Lower leg skin (tissue), 4 donors: ENCODE results near the gene KLF2. TPM values are rescaled to one million over a fixed set of nuclear protein-coding genes. Genes with fewer than 3 reads are reported as not detected.

Source experiments
- DNase-seq, 2 donors: peaks; one replicate each; pipeline ENCODE4 v3.0.0-alpha.2; 2019; ENCODE audit warnings: low spot score in 2 of 2
- H3K4me3 ChIP-seq: fragments of 200-600 bp; sonication (generic); 2 replicates; pipeline ENCODE4 v1.5.1; 2017; ENCODE audit warnings: mild to moderate bottlenecking, low read depth; ENCODE audit not compliant: poor library complexity, severe bottlenecking
- POLR2A ChIP-seq, 2 donors: fragments of 450-650 bp; IDR thresholded peaks; one replicate each; pipeline ENCODE4 v1.6.1; 2016 to 2017; ENCODE audit warnings: antibody characterized with exemption in 2 of 2, mild to moderate bottlenecking in 1 of 2, moderate library complexity in 1 of 2
- WGBS, 2 donors: methylation state at CpG; one replicate each; pipeline ENCODE4 v1.1.5; 2018; 5-methylcytosine and 5-hydroxymethylcytosine counted together
- intact Hi-C: fragments of 100-400 bp; cut with DNase I; formaldehyde crosslinking; loops from one replicate; pipeline ENCODE4 v1.15.0; 2023; ENCODE audit warnings: low total_unique reads
- total RNA-seq, 4 donors: library from RNA; depleted of rRNA; stranded (reverse); fragments of >200 nt; gene quantifications; one replicate each; pipeline ENCODE4 v1.1.0, GENCODE V29; 2016
- TF ChIP-seq, protein P1 (sequence below), 3 donors: fragments of 450-650 bp; IDR thresholded peaks; one replicate each; pipeline ENCODE4 v1.5.1; 2016; ENCODE audit warnings: antibody characterized with exemption in 3 of 3, mild to moderate bottlenecking in 3 of 3, moderate library complexity in 2 of 3

The KLF2 gene
- total RNA-seq, 4 donors from 2014 or later, result 12.6 to 27.5 (median 19.9) TPM

DNA sequence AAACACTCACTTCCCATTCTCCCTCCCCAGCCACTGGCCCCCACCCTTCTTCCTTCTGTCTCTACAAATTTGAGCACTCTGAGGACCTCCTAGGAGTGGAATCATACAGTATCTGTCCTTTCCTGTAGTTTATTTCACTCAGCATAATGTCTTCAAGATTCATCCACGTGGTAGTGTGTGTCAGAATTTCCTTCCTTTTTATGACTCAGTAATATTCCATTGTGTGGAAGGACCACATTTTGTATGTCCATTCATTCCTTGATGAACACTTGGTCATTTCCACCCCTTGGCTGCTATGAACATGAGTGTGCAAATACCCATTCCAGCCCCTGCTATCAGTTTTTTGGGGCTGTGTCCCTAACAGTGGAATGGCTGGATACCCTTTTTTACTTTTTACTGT is 9.8 kb downstream of the KLF2 start:
- 48 to 74% methylated on average over 1 of the region's 1 CpG for WGBS, 2 donors
- H3K4me3 ChIP-seq, result no peak overlapping the region
- TF ChIP-seq, protein P1, sequence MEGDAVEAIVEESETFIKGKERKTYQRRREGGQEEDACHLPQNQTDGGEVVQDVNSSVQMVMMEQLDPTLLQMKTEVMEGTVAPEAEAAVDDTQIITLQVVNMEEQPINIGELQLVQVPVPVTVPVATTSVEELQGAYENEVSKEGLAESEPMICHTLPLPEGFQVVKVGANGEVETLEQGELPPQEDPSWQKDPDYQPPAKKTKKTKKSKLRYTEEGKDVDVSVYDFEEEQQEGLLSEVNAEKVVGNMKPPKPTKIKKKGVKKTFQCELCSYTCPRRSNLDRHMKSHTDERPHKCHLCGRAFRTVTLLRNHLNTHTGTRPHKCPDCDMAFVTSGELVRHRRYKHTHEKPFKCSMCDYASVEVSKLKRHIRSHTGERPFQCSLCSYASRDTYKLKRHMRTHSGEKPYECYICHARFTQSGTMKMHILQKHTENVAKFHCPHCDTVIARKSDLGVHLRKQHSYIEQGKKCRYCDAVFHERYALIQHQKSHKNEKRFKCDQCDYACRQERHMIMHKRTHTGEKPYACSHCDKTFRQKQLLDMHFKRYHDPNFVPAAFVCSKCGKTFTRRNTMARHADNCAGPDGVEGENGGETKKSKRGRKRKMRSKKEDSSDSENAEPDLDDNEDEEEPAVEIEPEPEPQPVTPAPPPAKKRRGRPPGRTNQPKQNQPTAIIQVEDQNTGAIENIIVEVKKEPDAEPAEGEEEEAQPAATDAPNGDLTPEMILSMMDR (IDR thresholded peaks at IDR 0.05), result no peak
- no peak for TF ChIP-seq POLR2A (IDR thresholded peaks at IDR 0.05)
- DNase-seq, result no peak
- intact Hi-C loops, result no loop called here

DNA sequence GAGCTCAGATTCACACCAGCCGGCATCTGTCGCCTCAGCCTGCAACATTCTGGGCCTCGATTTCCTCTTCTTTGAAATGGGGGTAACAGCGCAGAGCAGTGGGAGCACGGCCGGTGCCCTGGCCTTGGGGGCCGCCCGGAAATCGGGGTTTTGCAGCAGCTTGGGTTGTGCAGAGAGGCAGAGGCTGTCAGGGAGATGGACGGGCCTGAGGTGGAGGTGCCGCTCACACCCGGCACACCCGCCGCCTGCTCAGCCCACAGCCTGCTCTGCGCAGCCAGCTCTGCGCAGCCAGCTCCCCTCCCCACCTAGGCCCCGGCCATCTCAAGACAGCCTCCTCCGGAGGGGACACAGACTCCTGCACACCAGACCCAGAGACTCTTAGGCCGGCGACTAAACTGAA is 10.6 kb downstream of the KLF2 start:
- intact Hi-C loops, result no loop called here
- 97 to 99% methylated on average over 15 to 16 of the region's 20 CpGs for WGBS, 2 donors
- no peak for DNase-seq
- TF ChIP-seq, protein P1 (IDR thresholded peaks at IDR 0.05), result no peak
- TF ChIP-seq POLR2A (IDR thresholded peaks at IDR 0.05), result no peak
- H3K4me3 ChIP-seq, result no peak overlapping the region

DNA sequence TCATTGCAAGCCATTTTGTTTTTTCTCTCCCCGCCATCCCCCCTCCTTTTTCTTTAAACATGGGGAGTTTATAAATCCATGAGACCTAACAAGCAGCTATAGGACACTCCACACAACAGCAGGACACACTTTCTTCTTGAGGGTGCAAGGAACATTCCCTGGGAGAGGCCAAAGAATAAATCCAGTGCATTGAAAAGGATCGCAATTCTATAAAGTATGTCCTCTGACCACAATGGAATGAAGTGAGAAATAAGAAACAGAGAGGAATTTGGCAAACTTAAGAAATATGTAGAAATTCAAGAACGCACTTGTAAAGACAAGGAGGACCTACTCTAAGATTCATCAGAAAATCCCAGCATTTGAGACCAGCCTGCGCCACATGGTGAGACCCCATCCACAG is 11.9 kb downstream of the KLF2 start:
- intact Hi-C loops, result no loop called here
- DNase-seq, result no peak
- WGBS, 2 donors, result 93 to 96% methylated on average over 4 of the region's 4 CpGs
- TF ChIP-seq, protein P1 (IDR thresholded peaks at IDR 0.05), result no peak
- no peak for TF ChIP-seq POLR2A (IDR thresholded peaks at IDR 0.05)
- H3K4me3 ChIP-seq, result no peak overlapping the region

DNA sequence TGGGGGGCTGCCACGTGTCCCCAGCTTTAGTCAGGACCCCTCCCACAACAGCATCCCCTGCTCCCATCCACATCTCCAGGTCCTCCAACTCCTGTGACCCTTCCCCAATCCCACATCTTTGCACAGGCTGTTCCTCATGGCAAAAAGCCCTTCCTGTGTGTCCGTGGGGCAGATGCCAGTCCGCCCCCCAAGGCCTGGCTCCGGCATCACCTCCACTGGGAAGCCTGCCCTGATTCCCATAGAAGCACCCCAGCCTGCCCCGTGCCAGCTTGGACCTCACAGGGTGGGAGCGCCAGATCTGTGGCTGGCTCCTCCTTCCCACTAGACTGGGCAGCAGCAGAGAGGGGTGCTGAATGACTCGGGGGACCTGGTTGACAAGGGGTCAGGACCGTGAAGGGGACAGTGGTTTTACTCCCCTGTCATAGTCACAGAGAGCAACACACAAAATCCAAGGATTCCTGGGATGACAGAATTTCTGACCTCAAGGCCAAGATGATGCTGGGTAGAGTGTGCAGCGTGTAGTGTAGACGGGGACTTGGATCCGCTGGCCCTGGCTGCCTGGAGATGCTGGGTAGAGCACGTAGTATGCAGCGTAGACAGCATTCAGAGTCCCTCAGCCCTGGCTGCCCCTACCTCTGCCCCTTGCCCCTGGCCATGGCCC is 13.3 kb downstream of the KLF2 start:
- intact Hi-C loops, result no loop called here
- WGBS, 2 donors, result 78 to 85% methylated on average over 13 of the region's 13 CpGs

DNA sequence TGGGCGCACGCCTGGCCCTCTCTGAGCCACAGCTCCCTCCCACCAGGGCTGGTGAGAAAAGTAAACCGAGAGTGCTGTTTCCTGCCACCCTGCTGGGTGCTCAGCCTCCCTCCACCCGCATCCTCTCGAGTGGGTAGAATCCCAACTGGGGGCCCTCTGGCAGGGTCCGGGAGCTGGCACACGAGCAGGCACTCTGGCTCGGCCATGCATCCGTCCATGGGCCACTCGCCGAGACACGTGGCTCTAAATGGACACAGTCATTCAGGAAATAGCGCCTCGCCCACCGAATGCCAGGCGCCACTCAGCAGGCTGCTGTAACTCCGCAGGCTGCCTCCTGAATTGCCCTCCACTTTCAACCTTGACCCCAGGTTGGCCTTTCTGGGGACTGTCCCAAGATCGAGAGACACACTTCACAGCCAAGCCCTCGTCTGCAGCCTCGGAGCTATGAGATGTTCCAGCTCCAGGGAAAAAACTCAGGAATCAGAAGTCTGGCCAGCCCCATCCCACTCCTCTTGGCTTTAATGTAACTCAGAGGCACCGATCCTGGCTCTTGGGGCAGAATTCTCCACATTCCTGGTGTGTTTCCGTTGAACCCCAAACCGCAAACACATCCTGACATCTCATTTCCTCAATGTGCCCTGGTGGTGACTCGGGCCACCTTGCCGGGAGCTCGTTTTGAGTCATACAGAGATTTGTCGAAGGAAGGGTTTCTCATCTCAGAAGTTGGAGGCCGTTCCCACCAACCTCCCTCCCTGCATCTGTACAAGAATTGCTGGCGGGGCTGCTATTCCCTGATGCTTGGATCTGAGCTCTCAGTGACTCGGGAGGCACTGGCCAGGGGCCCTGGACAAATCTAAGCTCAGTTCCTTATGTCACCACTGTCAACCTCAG is 14.1 kb downstream of the KLF2 start:
- intact Hi-C loops, result no loop called here
- H3K4me3 ChIP-seq, result no peak overlapping the region
- TF ChIP-seq POLR2A (IDR thresholded peaks at IDR 0.05), result no peak
- TF ChIP-seq, protein P1 (IDR thresholded peaks at IDR 0.05), result no peak
- DNase-seq, result no peak
- 40 to 51% methylated on average over 30 of the region's 30 CpGs for WGBS, 2 donors

More for the DNA sequence above, 13.3 kb downstream of the KLF2 start:
- H3K4me3 ChIP-seq, result no peak overlapping the region
- no peak for TF ChIP-seq POLR2A (IDR thresholded peaks at IDR 0.05)
- TF ChIP-seq, protein P1 (IDR thresholded peaks at IDR 0.05), result no peak
- DNase-seq, result no peak
